K562 (cell line): ENCODE results near the gene CENPP. TPM values are rescaled to one million over a fixed set of nuclear protein-coding genes. Genes with fewer than 3 reads are reported as not detected.

Experiments
- ATAC-seq: fragments of 200-7000 bp; cut with Tn5 transposase; 3 replicates; pipeline ENCODE4 v1.9.1; 2020; ENCODE audit warnings: moderate library complexity
- BruUV-seq: library from RNA; stranded (reverse); fragments of 400-500 nt; replicated peaks from 2 replicates; lab custom pipeline; 2021; lab: Mats Ljungman, UMichigan
- CTCF ChIA-PET: fragments of 300-600 bp; formaldehyde crosslinking; extraction: SDS; loops from one replicate; lab custom pipeline; 2021; ENCODE audit warnings: low intra/inter-chr PET ratio; lab: Yijun Ruan, JAX
- POLR2A ChIA-PET: fragments of 300-600, 350-650 bp; sonication (Branson Sonifier 250); formaldehyde crosslinking; extraction: SDS; loops from one replicate; lab custom pipeline; 2021; ENCODE audit warnings: antibody characterized with exemption, inconsistent platforms; lab: Yijun Ruan, JAX
- DNase-seq, 4 experiments: peaks; one replicate each; pipeline versions ENCODE4 v3.0.0 to v3.0.0-alpha.2; 2011 to 2018; ENCODE audit warnings: low spot score in 3 of 4, mixed read lengths in 3 of 4; ENCODE audit errors: extremely low read depth in 1 of 4
- FAIRE-seq: peaks from 2 replicates; lab custom pipeline; 2011; peaks lifted over from hg19 to GRCh38; lab: Jason Lieb, UNC
- H2AFZ ChIP-seq: 2 replicates; pipeline ENCODE4 v1.6.0; 2011; ENCODE audit warnings: low read depth, low read length, control low read depth, inconsistent platforms
- H3K27ac ChIP-seq: fragments of 200-600 bp; 3 replicates; pipeline ENCODE4 v1.8.0; 2011; ENCODE audit warnings: low read depth, mild to moderate bottlenecking, control low read depth, inconsistent platforms, low read length, moderate library complexity, mixed read lengths; ENCODE audit errors: extremely low read depth
- H3K27me3 ChIP-seq, 2 experiments: fragments of 300-600 bp in 1 of 2; 2 replicates in 1 of 2; 3 replicates in 1 of 2; pipeline versions ENCODE4 v1.6.0 to v1.8.0; 2011; ENCODE audit warnings: inconsistent platforms in 2 of 2, low read length in 2 of 2, mild to moderate bottlenecking in 1 of 2, mixed read lengths in 1 of 2, moderate library complexity in 1 of 2; ENCODE audit not compliant: control insufficient read depth in 2 of 2, insufficient read depth in 2 of 2
- H3K36me3 ChIP-seq: fragments of 300-600 bp; 3 replicates; pipeline ENCODE4 v1.8.0; 2011; ENCODE audit warnings: mild to moderate bottlenecking, low read length, inconsistent platforms; ENCODE audit not compliant: control insufficient read depth, insufficient read depth
- H3K4me1 ChIP-seq, 2 experiments: fragments of 200-600 bp in 1 of 2; replicated peaks in 1 of 2; 2 replicates in 1 of 2; 3 replicates in 1 of 2; pipeline versions ENCODE4 v1.5.1 to v1.8.0; 2011; ENCODE audit warnings: inconsistent platforms in 2 of 2, low read length in 2 of 2, mild to moderate bottlenecking in 1 of 2, mixed read lengths in 1 of 2, moderate library complexity in 1 of 2; ENCODE audit not compliant: control insufficient read depth in 2 of 2, insufficient read depth in 2 of 2
- H3K4me2 ChIP-seq: 2 replicates; pipeline ENCODE4 v1.6.1; 2011; ENCODE audit warnings: low read length, control low read depth, inconsistent platforms, mixed read lengths; ENCODE audit not compliant: insufficient read depth
- H3K4me3 ChIP-seq: fragments of 200-600 bp; sonication (generic), shearing (Covaris generic); 2 replicates; pipeline ENCODE4 v1.5.1; 2016; ENCODE audit warnings: control low read depth, inconsistent platforms
- H3K79me2 ChIP-seq: fragments of 200-600 bp; 3 replicates; pipeline ENCODE4 v1.8.0; 2011; ENCODE audit warnings: low read length, inconsistent platforms; ENCODE audit not compliant: control insufficient read depth, insufficient read depth
- H3K9ac ChIP-seq, 2 experiments: 2 replicates each; pipeline versions ENCODE4 v1.6.0 to v1.6.1; 2011; ENCODE audit warnings: low read depth in 2 of 2, low read length in 2 of 2, control low read depth in 1 of 2, inconsistent platforms in 1 of 2, mild to moderate bottlenecking in 1 of 2, mixed read lengths in 1 of 2; ENCODE audit not compliant: insufficient read depth in 1 of 2
- H3K9me1 ChIP-seq: one replicate; pipeline ENCODE4 v1.6.0; 2011; ENCODE audit warnings: inconsistent platforms, mild to moderate bottlenecking, low read length, moderate library complexity; ENCODE audit not compliant: control insufficient read depth, insufficient read depth
- H3K9me3 ChIP-seq: replicated peaks from 2 replicates; pipeline ENCODE4 v1.5.1; 2011; ENCODE audit warnings: low read depth, low read length, inconsistent platforms; ENCODE audit not compliant: control insufficient read depth, insufficient read depth
- H4K20me1 ChIP-seq: replicated peaks from 2 replicates; pipeline ENCODE4 v1.6.1; 2011; ENCODE audit warnings: low read length, inconsistent platforms, mixed read lengths; ENCODE audit not compliant: control insufficient read depth, insufficient read depth
- ASH1L ChIP-seq: fragments of 450-650 bp; IDR thresholded peaks from 2 replicates; pipeline ENCODE4 v1.6.1; 2018; ENCODE audit warnings: borderline replicate concordance, mild to moderate bottlenecking, low read depth; ENCODE audit not compliant: partially characterized antibody
- BRCA1 ChIP-seq, 2 experiments: fragments of 450-650 bp in 1 of 2; sonication (generic) in 1 of 2; formaldehyde crosslinking in 1 of 2; IDR thresholded peaks; 2 replicates each; pipeline versions ENCODE4 v1.5.0 to v1.6.1; 2017 to 2020; ENCODE audit warnings: mild to moderate bottlenecking in 1 of 2, missing genetic modification reagents in 1 of 2
- MAFF ChIP-seq: IDR thresholded peaks from 2 replicates; pipeline ENCODE4 v1.6.1; 2012; ENCODE audit warnings: low read length, improper control_type of control experiment
- MXI1 ChIP-seq: IDR thresholded peaks from 2 replicates; pipeline ENCODE4 v1.6.1; 2011; ENCODE audit warnings: low read depth, mild to moderate bottlenecking, improper control_type of control experiment, low read length
- NR0B1 ChIP-seq: fragments of 450-650 bp; IDR thresholded peaks from one replicate; pipeline ENCODE4 v1.6.1; 2018; ENCODE audit warnings: mild to moderate bottlenecking, moderate library complexity; ENCODE audit not compliant: partially characterized antibody
- STAT5B ChIP-seq: fragments of 250-450 bp; sonication (Bioruptor Pico); IDR thresholded peaks from 2 replicates; pipeline ENCODE4 v1.8.0; 2021; ENCODE audit warnings: mild to moderate bottlenecking, inconsistent platforms
- ZNF175 ChIP-seq: fragments of 200-800 bp; sonication (Bioruptor generic); IDR thresholded peaks from 2 replicates; pipeline ENCODE4 v1.6.1; 2016; ENCODE audit warnings: low read depth, mild to moderate bottlenecking, missing genetic modification characterization, missing compliant biosample characterization
- WGBS: fragments of 100-300 bp; shearing (Covaris generic); methylation state at CpG from one replicate; pipeline ENCODE4 v1.1.6; 2016; ENCODE audit warnings: low coverage, mixed read lengths; ENCODE audit not compliant: insufficient coverage; ENCODE audit errors: missing lambda C conversion rate; 5-methylcytosine and 5-hydroxymethylcytosine counted together
- in situ Hi-C: fragments of 300-500 bp; cut with MboI; formaldehyde crosslinking; loops from 4 replicates; pipeline ENCODE4 v1.15.0; 2018; ENCODE audit warnings: inconsistent platforms, mixed read lengths
- intact Hi-C: fragments of 100-400 bp; cut with micrococcal nuclease; formaldehyde crosslinking; loops from 2 replicates; pipeline ENCODE4 v1.14.2; 2022
- polyA plus RNA-seq, 8 experiments: library from polyadenylated mRNA; depleted of rRNA in 4 of 8; stranded (reverse) in 5 of 8; unstranded in 3 of 8; fragments of >200 nt; fragmentation: Nextera tagmentation in 2 of 8; fragmentation: Illumina TruSeq in 1 of 8; extraction: Ambion mirVana in 2 of 8; extraction: Trizol in 1 of 8; gene quantifications; 2 replicates each; pipeline versions ENCODE4 v1.2.1 to v1.2.3, GENCODE V29; 2011 to 2014; ENCODE audit warnings: inconsistent platforms in 1 of 8, missing spikeins in 1 of 8
- total RNA-seq, 7 experiments: library from RNA; depleted of rRNA in 6 of 7; stranded (reverse); fragments of >200 nt in 6 of 7; fragmentation: Illumina TruSeq in 2 of 7; extraction: Trizol in 2 of 7; gene quantifications; 2 replicates each; pipeline versions ENCODE4 v1.2.1 to v1.2.3, GENCODE V29; 2011 to 2021; ENCODE audit warnings: low replicate concordance in 1 of 7
- TF ChIP-seq, protein P1 (sequence below): fragments of 450-650 bp; formaldehyde crosslinking; IDR thresholded peaks from 2 replicates; pipeline ENCODE4 v1.4.0; 2022; ENCODE audit warnings: mild to moderate bottlenecking, moderate library complexity

CENPP gene
- total and polyA plus RNA-seq, 9 of the 15 experiments (the other 6 are each of a cell fraction or from before 2014, with no cell fraction given): 8.0 to 28.5 (median 17.9) TPM

GRCh38 chr9:92479346-92479745, 153.6 kb downstream of the CENPP start (continued):
- no peak for TF ChIP-seq STAT5B (CRISPR knock-in tag)
- no peak for TF ChIP-seq BRCA1 (IDR thresholded peaks at IDR 0.05)
- no peak for TF ChIP-seq BRCA1 (CRISPR knock-in tag; IDR thresholded peaks at IDR 0.05)
- TF ChIP-seq NR0B1: no peak

GRCh38 chr9:92480291-92480771, 154.6 kb downstream of the CENPP start:
- H3K27ac ChIP-seq: peak overlapping the region; percentile 8; the same call in 1 of the 3 replicates
- 83% methylated on average over 2 of the region's 2 CpGs for WGBS
- peak; percentile 46; the same call in 2 of the 3 replicates for ATAC-seq
- no peak overlapping the region for H3K9ac ChIP-seq
- no peak for FAIRE-seq
- H3K4me1 ChIP-seq: no peaks in the 10 kb centered on the region; a peak in 1 of 5 replicates
- H3K4me2 ChIP-seq: no peak overlapping the region
- no peak for DNase-seq
- H4K20me1 ChIP-seq: no peaks in the 10 kb centered on the region
- POLR2A ChIA-PET: interaction anchor here (0.7 kb wide), 1 partner anchor 251 kb away, joined by 3 read pairs; no protein-coding TSS in a partner anchor
- no TSS peak for BruUV-seq
- peak overlapping the region; percentile 32; the same call in 1 of the 2 replicates for H2AFZ ChIP-seq
- CTCF ChIA-PET: no interaction called here
- H3K4me3 ChIP-seq: no peak overlapping the region
- no peaks in the 10 kb centered on the region for H3K36me3 ChIP-seq
- intact Hi-C loops (no loop called here), in situ Hi-C loops (no loop called here)
- H3K79me2 ChIP-seq: no peaks in the 10 kb centered on the region
- no peaks in the 10 kb centered on the region for H3K27me3 ChIP-seq
- H3K9me1 ChIP-seq: no peaks in the 10 kb centered on the region
- TF ChIP-seq MAFF (no peak), ASH1L (no peak), MXI1 (no peak), ZNF175 (no peak)
- TF ChIP-seq, protein P1, sequence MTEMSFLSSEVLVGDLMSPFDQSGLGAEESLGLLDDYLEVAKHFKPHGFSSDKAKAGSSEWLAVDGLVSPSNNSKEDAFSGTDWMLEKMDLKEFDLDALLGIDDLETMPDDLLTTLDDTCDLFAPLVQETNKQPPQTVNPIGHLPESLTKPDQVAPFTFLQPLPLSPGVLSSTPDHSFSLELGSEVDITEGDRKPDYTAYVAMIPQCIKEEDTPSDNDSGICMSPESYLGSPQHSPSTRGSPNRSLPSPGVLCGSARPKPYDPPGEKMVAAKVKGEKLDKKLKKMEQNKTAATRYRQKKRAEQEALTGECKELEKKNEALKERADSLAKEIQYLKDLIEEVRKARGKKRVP: no peak
- H3K9me3 ChIP-seq: no peaks in the 10 kb centered on the region
